Activated CD4-positive, alpha-beta memory T cell treated with anti-CD3 and anti-CD28 coated beads for 36 hours (primary cell): Measurements from ENCODE around the gene NEK7. TPM values are rescaled to one million over a fixed set of nuclear protein-coding genes. Genes with fewer than 3 reads are reported as not detected.

Source experiments
- CTCF ChIA-PET: fragments of 350-600 bp; sonication (Branson Sonifier 250); formaldehyde crosslinking; loops from one replicate; lab custom pipeline; 2021; ENCODE audit warnings: antibody characterized with exemption, inconsistent platforms; lab: Charles Lee
- POLR2A ChIA-PET: fragments of 350-600 bp; sonication (Branson Sonifier 250); formaldehyde crosslinking; loops from one replicate; lab custom pipeline; 2021; ENCODE audit warnings: antibody characterized with exemption; lab: Charles Lee
- DNase-seq: peaks from one replicate; pipeline ENCODE4 v3.0.0-alpha.2; 2020
- H3K27ac Mint-ChIP-seq: one replicate; pipeline ENCODE4 v1.8.0; 2021; ENCODE audit warnings: mixed read lengths
- H3K27me3 Mint-ChIP-seq: one replicate; pipeline ENCODE4 v1.8.0; 2021; ENCODE audit warnings: mixed read lengths
- H3K36me3 Mint-ChIP-seq: one replicate; pipeline ENCODE4 v1.8.0; 2021; ENCODE audit warnings: mixed read lengths
- H3K4me1 Mint-ChIP-seq: one replicate; pipeline ENCODE4 v1.8.0; 2021; ENCODE audit warnings: low read depth, mixed read lengths
- H3K4me3 Mint-ChIP-seq: one replicate; pipeline ENCODE4 v1.8.0; 2021; ENCODE audit warnings: mild to moderate bottlenecking, mixed read lengths
- H3K9me3 Mint-ChIP-seq: one replicate; pipeline ENCODE4 v1.8.0; 2021; ENCODE audit warnings: mixed read lengths
- intact Hi-C: fragments of 100-400 bp; cut with micrococcal nuclease; formaldehyde crosslinking; loops from one replicate; pipeline ENCODE4 v1.15.1; 2023
- total RNA-seq, 2 experiments: library from RNA; stranded (reverse); gene quantifications; one replicate each; pipeline ENCODE4 v1.2.3, GENCODE V29; 2021

NEK7 gene
- total RNA-seq, 2 experiments from 2014 or later: 61.6 to 62.0 TPM

DNA sequence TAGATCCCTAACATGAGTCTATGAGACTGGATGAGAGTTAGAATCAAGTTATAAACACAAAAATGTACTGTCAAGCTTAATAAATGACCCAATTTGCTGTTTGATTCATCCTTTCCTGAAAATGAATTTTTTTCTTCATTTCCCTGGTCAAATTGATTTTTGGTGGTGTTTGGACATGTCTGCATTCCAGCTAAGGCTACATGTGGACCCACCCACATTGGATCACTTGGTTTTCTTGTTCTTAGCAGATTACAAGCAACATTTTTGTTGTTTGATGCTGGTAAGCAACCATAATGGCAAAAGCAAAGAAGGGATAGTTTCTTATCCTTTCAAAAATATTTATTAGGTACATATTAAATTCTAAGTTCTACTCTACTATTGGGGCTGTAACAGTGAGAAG, 181.1 kb downstream of the NEK7 start:
- Mint-ChIP-seq H3K27ac (no peak overlapping the region), H3K27me3 (no peaks in the 10 kb centered on the region), H3K36me3 (no peaks in the 10 kb centered on the region), H3K4me1 (no peaks in the 10 kb centered on the region), H3K9me3 (peaks cover 5% of the 10 kb centered on the region), H3K4me3 (no peak overlapping the region)
- intact Hi-C loops: no loop called here
- CTCF ChIA-PET: no interaction called here
- POLR2A ChIA-PET: no interaction called here
- no peak for DNase-seq

DNA sequence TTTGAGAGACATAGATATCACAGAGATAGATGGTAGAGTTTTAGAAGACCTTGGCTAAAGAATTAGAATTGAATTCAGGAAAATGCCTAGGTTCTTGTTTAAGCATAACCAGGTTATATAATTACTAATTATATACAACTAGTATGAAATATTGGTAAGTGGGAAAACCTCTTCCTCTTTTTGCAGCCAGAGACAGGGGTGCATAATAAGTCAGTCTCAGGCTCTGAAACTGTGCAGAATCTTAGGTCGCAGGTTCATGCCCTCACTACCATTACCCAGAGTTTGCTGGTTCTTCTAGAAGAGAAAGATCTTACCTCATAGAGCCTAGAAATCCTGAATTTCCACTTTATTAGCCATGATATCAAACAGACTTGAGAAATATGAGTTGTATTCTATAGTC, 183.3 kb downstream of the NEK7 start:
- no peaks in the 10 kb centered on the region for H3K36me3 Mint-ChIP-seq
- intact Hi-C loops: no loop called here
- ChIA-PET POLR2A (no interaction called here), CTCF (no interaction called here)
- no peaks in the 10 kb centered on the region for H3K4me1 Mint-ChIP-seq
- H3K9me3 Mint-ChIP-seq: peaks cover 5% of the 10 kb centered on the region
- DNase-seq: no peak
- H3K4me3 Mint-ChIP-seq: no peak overlapping the region
- no peak overlapping the region for H3K27ac Mint-ChIP-seq
- no peaks in the 10 kb centered on the region for H3K27me3 Mint-ChIP-seq

DNA sequence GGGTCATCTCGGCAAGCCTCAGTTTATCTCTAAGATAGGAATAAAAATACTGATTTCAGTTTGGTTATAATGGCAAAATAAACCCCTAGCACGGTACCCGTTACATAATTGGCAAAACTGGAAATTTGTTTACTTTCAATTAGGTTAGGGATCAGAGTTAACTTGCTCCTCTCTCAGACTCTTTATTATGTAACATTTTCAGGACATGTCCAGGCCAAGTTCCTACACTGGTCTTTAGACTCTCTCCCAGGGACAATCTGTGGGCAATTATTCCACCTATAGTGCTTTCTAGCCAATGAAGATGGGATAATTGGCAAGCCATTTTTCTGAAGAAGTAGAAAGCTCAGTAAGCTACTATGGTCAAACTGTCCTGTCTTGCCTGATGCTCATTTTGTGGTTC, 189.4 kb downstream of the NEK7 start:
- H3K4me3 Mint-ChIP-seq: no peak overlapping the region
- POLR2A ChIA-PET: no interaction called here
- H3K27ac Mint-ChIP-seq: no peak overlapping the region
- intact Hi-C loops: no loop called here
- no peak for DNase-seq
- no peaks in the 10 kb centered on the region for H3K4me1 Mint-ChIP-seq
- no peaks in the 10 kb centered on the region for H3K36me3 Mint-ChIP-seq
- CTCF ChIA-PET: no interaction called here
- peaks cover 1% of the 10 kb centered on the region for H3K27me3 Mint-ChIP-seq
- H3K9me3 Mint-ChIP-seq: no peaks in the 10 kb centered on the region

DNA sequence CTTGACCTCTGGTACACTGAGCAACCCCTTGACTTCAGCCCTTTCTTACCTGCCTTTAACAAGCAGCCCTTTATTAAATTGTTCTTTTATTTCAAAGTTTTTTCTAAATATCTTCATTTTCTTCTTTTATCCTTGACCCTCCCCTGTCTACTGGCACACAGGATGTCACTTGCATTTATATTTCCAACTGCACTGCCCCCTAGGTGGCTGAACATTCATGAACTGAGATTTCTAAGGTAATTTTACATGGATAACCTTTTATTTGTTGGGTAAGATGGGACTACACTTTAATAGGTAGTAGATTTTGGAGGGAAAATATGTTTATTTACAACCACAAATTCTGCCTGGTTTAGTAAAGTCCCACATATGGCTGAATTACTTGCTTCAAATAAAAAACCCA, 193.7 kb downstream of the NEK7 start:
- intact Hi-C loops: loop anchor here (5.0 kb wide), 1 partner anchor 428 kb away; no protein-coding TSS in a partner anchor
- ChIA-PET CTCF (no interaction called here), POLR2A (no interaction called here)
- Mint-ChIP-seq H3K27ac (no peak overlapping the region), H3K9me3 (no peaks in the 10 kb centered on the region), H3K4me1 (peaks cover 12% of the 10 kb centered on the region), H3K27me3 (peaks cover 3% of the 10 kb centered on the region), H3K36me3 (no peaks in the 10 kb centered on the region), H3K4me3 (no peak overlapping the region)
- no peak for DNase-seq

DNA sequence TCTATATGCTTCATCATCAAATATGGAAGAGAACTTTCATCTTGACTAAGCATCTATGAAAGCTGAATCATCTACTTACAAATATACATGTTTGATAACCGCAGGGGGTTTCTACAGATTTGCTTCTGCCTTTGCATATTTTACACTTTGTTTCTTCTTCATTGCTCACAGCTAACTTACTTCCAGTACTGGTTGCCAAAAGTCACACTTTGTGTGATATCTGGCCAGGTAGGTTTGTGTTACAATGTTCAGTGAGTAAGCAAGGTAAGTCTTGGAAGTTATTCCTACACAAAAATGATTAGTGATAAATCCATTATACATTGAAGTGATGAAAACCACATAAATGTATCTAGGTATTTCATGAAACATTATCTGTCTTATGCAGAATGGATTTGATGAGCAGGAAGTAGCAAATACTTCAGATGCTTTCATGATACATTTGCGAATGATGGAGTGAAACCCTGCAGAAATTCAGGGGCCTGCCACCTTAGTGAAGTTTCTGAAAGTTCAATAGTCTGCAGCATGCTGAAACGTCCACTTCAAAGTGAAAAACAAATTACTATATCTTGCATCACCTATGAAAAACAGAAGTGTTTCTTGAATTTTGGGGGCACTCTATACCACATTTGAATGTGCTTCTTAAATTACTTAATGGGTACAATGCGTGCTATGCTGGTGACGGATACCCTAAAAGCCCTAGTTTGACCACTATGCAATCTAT, 196.3 kb downstream of the NEK7 start:
- no peak for DNase-seq
- no peak overlapping the region for H3K4me3 Mint-ChIP-seq

DNA sequence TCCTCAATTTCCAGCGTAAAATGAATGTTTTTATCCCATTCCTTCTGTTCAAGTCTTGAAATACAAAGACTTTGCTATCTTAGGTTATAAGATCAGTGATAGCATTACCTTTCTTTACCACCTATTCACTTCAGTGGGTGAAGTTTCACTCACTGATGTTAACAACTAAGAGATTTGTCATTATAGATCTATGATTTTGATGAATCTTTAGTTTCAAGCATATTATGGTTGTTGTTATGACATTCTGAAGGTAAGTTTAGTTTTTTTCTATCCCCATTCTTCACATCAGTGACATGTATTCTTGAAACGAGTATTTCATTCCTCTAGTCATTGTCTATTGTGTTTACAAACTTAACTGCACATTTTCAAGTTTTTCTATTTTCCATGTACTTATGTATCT, 201.1 kb downstream of the NEK7 start:
- no peak overlapping the region for H3K27ac Mint-ChIP-seq
- DNase-seq: no peak
- H3K4me1 Mint-ChIP-seq: peaks cover 13% of the 10 kb centered on the region
- H3K36me3 Mint-ChIP-seq: no peaks in the 10 kb centered on the region
- no peaks in the 10 kb centered on the region for H3K27me3 Mint-ChIP-seq
- H3K9me3 Mint-ChIP-seq: no peaks in the 10 kb centered on the region
- CTCF ChIA-PET: interaction anchor here (0.7 to 1.8 kb wide), 6 partner anchors 9 to 202 kb away, joined by 3 to 6 read pairs (median 3); no protein-coding TSS in a partner anchor
- no peak overlapping the region for H3K4me3 Mint-ChIP-seq
- POLR2A ChIA-PET: no interaction called here
- intact Hi-C loops: loop anchor here (2.0 to 5.0 kb wide), 4 partner anchors 107 to 836 kb away; partner anchors contain the start of gene NEK7

More for the DNA sequence above, 196.3 kb downstream of the NEK7 start:
- CTCF ChIA-PET: interaction anchor here (1.2 kb wide), 1 partner anchor 91 kb away, joined by 3 read pairs; no protein-coding TSS in a partner anchor
- intact Hi-C loops: loop anchor here (1.0 to 5.0 kb wide), 3 partner anchors 16 to 431 kb away; no protein-coding TSS in a partner anchor
- Mint-ChIP-seq H3K4me1 (peaks cover 13% of the 10 kb centered on the region), H3K27ac (no peak overlapping the region), H3K36me3 (no peaks in the 10 kb centered on the region), H3K9me3 (no peaks in the 10 kb centered on the region), H3K27me3 (peaks cover 3% of the 10 kb centered on the region)
- POLR2A ChIA-PET: no interaction called here

DNA sequence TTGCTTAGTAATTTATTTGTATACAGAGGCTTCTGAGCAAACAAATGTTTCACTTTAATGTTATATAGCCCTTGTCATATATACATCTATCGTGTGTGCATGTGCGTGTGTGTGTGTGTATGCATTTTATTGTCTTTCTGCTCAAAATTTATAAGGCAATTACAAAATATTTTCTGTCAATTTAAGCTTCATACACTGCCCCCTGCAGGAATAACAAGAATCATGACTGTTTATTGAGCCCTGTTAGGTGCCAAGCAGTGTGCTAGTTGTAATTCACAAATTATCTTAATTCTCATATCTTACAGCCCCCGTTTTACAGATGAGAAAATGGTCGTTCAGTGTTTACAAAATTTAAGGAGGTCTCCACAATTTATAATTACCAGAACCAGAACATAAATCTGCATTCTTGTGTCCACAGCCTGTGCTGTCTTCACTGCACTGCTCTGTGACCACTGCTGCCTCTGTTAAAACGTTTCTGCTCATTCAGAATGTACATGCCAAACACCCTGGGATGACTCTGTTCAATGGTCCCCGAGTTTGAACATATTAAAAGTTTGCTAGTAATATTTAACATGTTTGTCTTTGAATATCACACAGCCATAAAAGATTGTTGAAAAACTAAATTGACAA, 202.3 kb downstream of the NEK7 start:
- intact Hi-C loops: loop anchor here (2.0 to 5.0 kb wide), 4 partner anchors 106 to 837 kb away; partner anchors contain the start of gene NEK7
- no peaks in the 10 kb centered on the region for H3K9me3 Mint-ChIP-seq
- H3K36me3 Mint-ChIP-seq: no peaks in the 10 kb centered on the region
- ChIA-PET CTCF (interaction anchor here (0.8 to 1.8 kb wide), 9 partner anchors 12 to 310 kb away, joined by 3 to 6 read pairs (median 3); no protein-coding TSS in a partner anchor), POLR2A (no interaction called here)
- DNase-seq: no peak
- no peak overlapping the region for H3K27ac Mint-ChIP-seq
- no peaks in the 10 kb centered on the region for H3K27me3 Mint-ChIP-seq
- peaks cover 8% of the 10 kb centered on the region for H3K4me1 Mint-ChIP-seq
- H3K4me3 Mint-ChIP-seq: no peak overlapping the region

DNA sequence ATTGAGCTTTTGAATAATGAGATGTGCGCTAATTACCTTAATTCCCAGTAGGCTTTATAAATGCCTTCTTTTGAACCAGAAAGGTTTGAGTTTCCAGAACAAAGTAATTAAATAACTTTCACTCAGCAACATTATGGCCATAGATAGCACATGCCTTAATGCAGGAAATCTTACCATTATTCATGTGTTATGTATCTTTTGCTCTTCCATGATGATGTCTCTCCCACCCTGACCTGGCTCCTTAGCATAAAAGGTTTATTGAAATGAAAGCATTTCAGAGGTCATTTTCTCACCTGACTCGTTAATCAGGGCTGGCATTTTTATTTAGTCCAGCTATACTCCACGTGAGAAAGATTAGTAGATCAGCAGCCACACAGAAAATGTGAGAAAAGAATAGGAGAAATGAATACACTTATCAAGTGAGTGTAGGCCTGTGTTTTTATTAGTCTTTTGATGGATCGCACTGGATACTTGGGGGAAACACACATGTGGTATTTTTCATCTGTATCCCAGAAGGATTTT, 203.5 kb downstream of the NEK7 start:
- peaks cover 8% of the 10 kb centered on the region for H3K4me1 Mint-ChIP-seq
- CTCF ChIA-PET: interaction anchor here (0.9 kb wide), 1 partner anchor 204 kb away, joined by 3 read pairs; no protein-coding TSS in a partner anchor

DNA sequence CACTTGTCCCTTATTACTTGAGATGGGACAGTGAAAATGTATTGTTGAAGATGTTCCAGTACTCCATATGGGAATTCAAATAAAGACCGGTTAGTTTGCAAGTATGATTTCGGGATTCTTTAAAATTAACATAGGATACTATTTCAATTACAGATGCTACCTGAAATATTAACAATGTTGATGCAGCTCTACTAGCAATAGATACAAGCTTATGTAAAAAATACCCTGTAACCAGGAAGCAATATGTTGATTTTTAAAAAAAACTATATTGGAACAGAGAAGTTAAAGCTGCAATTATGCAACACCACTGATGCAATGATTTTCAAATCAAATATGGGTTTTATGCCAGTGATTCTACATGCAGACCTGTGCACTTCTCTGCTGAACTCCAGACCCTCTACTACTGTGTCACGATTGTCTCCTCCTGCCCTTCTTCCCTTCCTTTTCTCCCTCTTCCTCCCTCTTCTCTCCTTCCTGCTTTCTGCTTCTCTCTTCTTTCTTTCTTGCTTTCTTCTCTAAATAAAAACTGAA, 204.5 kb downstream of the NEK7 start:
- H3K9me3 Mint-ChIP-seq: no peaks in the 10 kb centered on the region
- ChIA-PET CTCF (no interaction called here), POLR2A (no interaction called here)
- no peak overlapping the region for H3K27ac Mint-ChIP-seq
- no peaks in the 10 kb centered on the region for H3K27me3 Mint-ChIP-seq
- no peak for DNase-seq
- no peaks in the 10 kb centered on the region for H3K36me3 Mint-ChIP-seq
- H3K4me1 Mint-ChIP-seq: peaks cover 8% of the 10 kb centered on the region
- intact Hi-C loops: loop anchor here (5.0 to 10.0 kb wide), 2 partner anchors 159 to 243 kb away; no protein-coding TSS in a partner anchor
- no peak overlapping the region for H3K4me3 Mint-ChIP-seq

More for the DNA sequence above, 203.5 kb downstream of the NEK7 start:
- no peaks in the 10 kb centered on the region for H3K27me3 Mint-ChIP-seq
- intact Hi-C loops: loop anchor here (5.0 to 10.0 kb wide), 2 partner anchors 158 to 245 kb away; no protein-coding TSS in a partner anchor
- DNase-seq: no peak
- H3K36me3 Mint-ChIP-seq: no peaks in the 10 kb centered on the region
- POLR2A ChIA-PET: no interaction called here
- no peaks in the 10 kb centered on the region for H3K9me3 Mint-ChIP-seq
- H3K27ac Mint-ChIP-seq: no peak overlapping the region
- no peak overlapping the region for H3K4me3 Mint-ChIP-seq

DNA sequence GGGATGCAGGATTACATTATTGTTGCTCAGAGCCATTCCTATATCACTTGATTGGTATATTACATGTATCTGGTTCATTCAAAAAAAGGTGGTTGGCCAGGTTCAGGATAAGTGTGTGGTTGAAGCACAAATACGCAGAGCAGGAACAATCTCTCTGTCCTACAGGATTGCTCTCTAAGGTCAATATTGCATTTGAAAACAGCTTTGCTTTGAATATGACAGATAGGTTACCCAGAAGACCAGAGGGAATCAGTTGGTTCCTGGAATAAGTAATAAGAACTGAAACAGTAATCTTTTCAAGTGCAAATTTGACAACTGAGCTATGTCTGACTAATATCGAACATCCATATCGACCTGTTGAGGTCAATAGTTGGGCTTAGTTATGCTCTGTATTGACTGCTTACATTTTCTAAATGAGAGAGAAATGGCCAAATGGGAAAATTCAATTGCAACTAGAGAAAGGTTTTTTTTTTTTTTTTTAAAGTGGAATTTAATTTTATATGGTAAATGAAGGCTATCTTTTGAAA, 206.9 kb downstream of the NEK7 start:
- peaks cover 12% of the 10 kb centered on the region for H3K4me1 Mint-ChIP-seq
- H3K9me3 Mint-ChIP-seq: peaks cover 10% of the 10 kb centered on the region
- CTCF ChIA-PET: interaction anchor here (0.6 kb wide), 1 partner anchor 103 kb away, joined by 3 read pairs; no protein-coding TSS in a partner anchor
- H3K36me3 Mint-ChIP-seq: peaks cover 3% of the 10 kb centered on the region
- POLR2A ChIA-PET: interaction anchor here (0.7 to 1.6 kb wide), 3 partner anchors 105 to 187 kb away, joined by 3 to 6 read pairs (median 3); no protein-coding TSS in a partner anchor
- intact Hi-C loops: loop anchor here (5.0 to 10.0 kb wide), 2 partner anchors 161 to 241 kb away; no protein-coding TSS in a partner anchor
- H3K27me3 Mint-ChIP-seq: no peaks in the 10 kb centered on the region
- no peak overlapping the region for H3K4me3 Mint-ChIP-seq
- H3K27ac Mint-ChIP-seq: no peak overlapping the region
- DNase-seq: no peak

DNA sequence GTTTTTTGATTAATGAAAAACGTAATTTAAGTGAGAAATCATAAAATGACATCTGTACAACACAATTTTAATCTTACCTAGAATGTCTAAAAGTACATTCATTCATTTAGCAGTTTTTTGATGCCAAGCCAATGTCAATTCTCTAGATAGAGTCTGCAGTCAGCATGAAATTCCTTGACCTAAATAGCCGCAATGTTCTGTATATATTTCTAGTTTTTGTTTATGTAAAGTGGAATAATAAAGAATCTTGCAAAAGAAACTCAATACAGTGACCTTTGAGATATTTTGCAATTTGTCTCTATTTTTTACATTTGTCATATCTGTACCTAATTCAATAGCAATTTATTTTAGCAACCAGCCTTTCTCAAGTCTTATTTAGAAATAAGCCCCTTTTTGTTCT, 207.7 kb downstream of the NEK7 start:
- DNase-seq: no peak
- Mint-ChIP-seq H3K27me3 (no peaks in the 10 kb centered on the region), H3K27ac (no peak overlapping the region), H3K4me1 (peaks cover 12% of the 10 kb centered on the region), H3K9me3 (peaks cover 13% of the 10 kb centered on the region), H3K36me3 (peaks cover 3% of the 10 kb centered on the region), H3K4me3 (no peak overlapping the region)
- intact Hi-C loops: loop anchor here (5.0 to 10.0 kb wide), 2 partner anchors 162 to 240 kb away; no protein-coding TSS in a partner anchor
- ChIA-PET CTCF (no interaction called here), POLR2A (interaction anchor here (1.6 kb wide), 1 partner anchor 106 kb away, joined by 3 read pairs; no protein-coding TSS in a partner anchor)
